ENCODE data around the gene CHST13. TPM values are rescaled to one million over a fixed set of nuclear protein-coding genes. Genes with fewer than 3 reads are reported as not detected.

CHST13 gene
- total and polyA plus RNA-seq, 7 donors: 0.07 to 0.20 TPM; not detected in 5

- peaks cover 0 to 3% (median 0%) of the 10 kb centered on the region in 3 donors for H3K27me3 ChIP-seq (ENCODE audit: insufficient read depth in 3 of 3, low read length in 2 of 3)
- H3K27ac ChIP-seq: no peak overlapping the region
- no peaks in the 10 kb centered on the region for H3K9me3 ChIP-seq
- intact Hi-C loops (cut with DNase I): loop anchor here (10.0 kb wide), 2 partner anchors 126 to 1016 kb away; partner anchors contain the start of gene TXNRD3 (in 1 of the 2)
- no peak for TF ChIP-seq CTCF (IDR thresholded peaks at IDR 0.05)
- no peak for ATAC-seq
- WGBS, 3 donors: 76 to 79% (median 79%) methylated on average over 4 to 5 of the region's 5 CpGs
- no peak overlapping the region for H3K4me3 ChIP-seq
- peak in 1 of 2 donors; percentile 6 for DNase-seq
- peaks cover 3% of the 10 kb centered on the region for H3K4me1 ChIP-seq
- H3K36me3 ChIP-seq (ENCODE audit: insufficient read depth in 1 of 2, low read depth in 1 of 2): no peaks in the 10 kb centered on the region
Measured at GRCh38 chr3:126528419-126528799, 4.5 kb downstream of the CHST13 start.

GRCh38 chr3:126528800-126529541 lies 5.0 kb downstream of the CHST13 start:
- H3K9me3 ChIP-seq: no peaks in the 10 kb centered on the region
- peak in 1 of 2 donors; percentile 31 for DNase-seq
- H3K27ac ChIP-seq: no peak overlapping the region
- H3K27me3 ChIP-seq (ENCODE audit: insufficient read depth in 3 of 3, low read length in 2 of 3): peaks cover 0 to 2% (median 0%) of the 10 kb centered on the region in 3 donors
- intact Hi-C loops (cut with DNase I): loop anchor here (10.0 kb wide), 2 partner anchors 126 to 1016 kb away; partner anchors contain the start of gene TXNRD3 (in 1 of the 2)
- no peaks in the 10 kb centered on the region for H3K36me3 ChIP-seq (ENCODE audit: insufficient read depth in 1 of 2, low read depth in 1 of 2)
- H3K4me1 ChIP-seq: no peaks in the 10 kb centered on the region
- TF ChIP-seq CTCF (IDR thresholded peaks at IDR 0.05): no peak
- WGBS, 3 donors: 75 to 82% (median 76%) methylated on average over 14 of the region's 14 CpGs
- no peak overlapping the region for H3K4me3 ChIP-seq
- no peak for ATAC-seq

- H3K36me3 ChIP-seq (ENCODE audit: insufficient read depth in 1 of 2, low read depth in 1 of 2): no peaks in the 10 kb centered on the region
- ATAC-seq: no peak
- DNase-seq: peak in 1 of 2 donors; percentile 37
- intact Hi-C loops (cut with DNase I): loop anchor here (10.0 kb wide), 2 partner anchors 125 to 1015 kb away; partner anchors contain the start of gene TXNRD3 (in 1 of the 2)
- H3K27me3 ChIP-seq (ENCODE audit: insufficient read depth in 3 of 3, low read length in 2 of 3): peaks cover 0 to 2% (median 0%) of the 10 kb centered on the region in 3 donors
- H3K4me3 ChIP-seq: no peak overlapping the region
- no peak for TF ChIP-seq CTCF (IDR thresholded peaks at IDR 0.05)
- 61 to 73% (median 61%) methylated on average over 6 to 7 of the region's 7 CpGs for WGBS, 3 donors
- H3K4me1 ChIP-seq: no peaks in the 10 kb centered on the region
- no peaks in the 10 kb centered on the region for H3K9me3 ChIP-seq
- H3K27ac ChIP-seq: no peak overlapping the region
Measured at GRCh38 chr3:126529585-126530170, 5.7 kb downstream of the CHST13 start.

- H3K27ac ChIP-seq: no peak overlapping the region
Measured at GRCh38 chr3:126530171-126531050, 6.5 kb downstream of the CHST13 start.

More at GRCh38 chr3:126530171-126531050, 6.5 kb downstream of the CHST13 start:
- TF ChIP-seq CTCF (IDR thresholded peaks at IDR 0.05): no peak
- Histone ChIP-seq H3K4me1 (no peaks in the 10 kb centered on the region), H3K27me3 (ENCODE audit: insufficient read depth in 3 of 3, low read length in 2 of 3) (no peaks in the 10 kb centered on the region), H3K4me3 (no peak overlapping the region), H3K36me3 (ENCODE audit: insufficient read depth in 1 of 2, low read depth in 1 of 2) (no peaks in the 10 kb centered on the region), H3K9me3 (no peaks in the 10 kb centered on the region)
- intact Hi-C loops (cut with DNase I): no loop called here
- peak; percentile 38 to 57 for DNase-seq
- peak in 3 of 4 donors; percentile 35 to 52 (median 49) for ATAC-seq
- 80 to 84% (median 83%) methylated on average over 18 of the region's 18 CpGs for WGBS, 3 donors

Measured in psoas muscle (tissue), 8 donors.